Measurements from ENCODE around the gene ZNF578.

ZNF578 gene

GRCh38 chr19:52542984-52543664 lies 89.8 kb downstream of the ZNF578 start:
- TF ChIP-seq GATA2 (IDR thresholded peaks at IDR 0.05; ENCODE audit: low read depth, low read length) (no peak), GATA3 (IDR thresholded peaks at IDR 0.05; ENCODE audit: low read depth, low read length) (no peak)

GRCh38 chr19:52554216-52554971 lies 101.0 kb downstream of the ZNF578 start:
- TF ChIP-seq GATA3 (IDR thresholded peaks at IDR 0.05; ENCODE audit: low read depth, low read length) (no peak), GATA2 (IDR thresholded peaks at IDR 0.05; ENCODE audit: low read depth, low read length) (no peak)

GRCh38 chr19:52557231-52557995 lies 104.1 kb downstream of the ZNF578 start:
- TF ChIP-seq GATA3 (IDR thresholded peaks at IDR 0.05; ENCODE audit: low read depth, low read length) (no peak), GATA2 (IDR thresholded peaks at IDR 0.05; ENCODE audit: low read depth, low read length) (no peak)

All from SH-SY5Y (cell line).